ENCODE measurements around the gene NIPAL3. TPM values are rescaled to one million over a fixed set of nuclear protein-coding genes. Genes with fewer than 3 reads are reported as not detected.
A peak's percentile ranks its signal among the peaks of the same experiment; 100 is the strongest.

NIPAL3 gene
- polyA plus RNA-seq, 1 donor (not counting 4 experiments of a cell fraction or from before 2014, with no cell fraction given): 30.5 TPM

DNA sequence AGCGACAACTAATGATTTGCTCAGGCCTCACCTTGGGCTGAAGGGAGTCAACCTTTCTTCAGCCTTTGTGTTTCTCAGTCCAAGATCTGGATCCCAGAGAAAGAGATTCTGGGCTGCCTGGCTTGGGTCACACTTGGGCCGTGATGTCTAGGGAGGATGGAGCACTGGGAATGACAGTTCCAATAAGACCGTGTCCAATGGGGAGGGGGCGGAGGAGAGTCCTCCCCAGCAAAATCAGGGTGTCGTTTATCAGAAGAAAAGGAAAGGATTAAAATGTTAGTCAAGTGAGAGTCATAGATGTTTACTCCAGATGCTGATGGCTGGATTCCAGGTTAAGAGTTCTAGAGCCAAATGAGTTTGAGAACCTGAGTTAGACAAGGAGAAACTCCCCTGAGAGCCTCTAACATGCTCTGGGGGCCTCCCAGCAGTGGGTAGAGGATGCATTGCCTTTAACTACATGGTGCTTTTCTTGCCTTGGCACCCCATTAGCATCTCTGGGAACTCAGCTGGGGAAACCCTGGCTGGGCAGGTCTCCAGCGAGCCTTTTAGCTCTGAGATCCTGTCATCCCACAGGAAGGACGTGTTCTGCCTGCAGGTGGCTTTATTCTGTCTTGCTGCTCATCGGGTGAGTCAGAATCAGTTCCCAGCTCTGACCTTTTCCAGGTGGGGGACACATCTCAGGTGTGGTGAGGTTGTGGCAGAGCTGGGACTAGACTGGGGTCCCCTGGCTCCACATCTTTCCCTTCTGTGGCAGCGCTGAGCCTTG is 22.2 kb downstream of the NIPAL3 start:
- Histone ChIP-seq H3K36me3 (ENCODE audit: control insufficient read depth in 2 of 2, extremely low read depth in 1 of 2, insufficient read depth in 2 of 2, low read length in 2 of 2) (peaks cover 12 to 14% of the 10 kb centered on the region in 2 experiments), H3K9ac (ENCODE audit: control insufficient read depth, extremely low read depth, insufficient read depth, low read length) (no peak overlapping the region), H3K79me2 (ENCODE audit: control insufficient read depth, insufficient read depth, low read length) (peaks cover 3% of the 10 kb centered on the region), H3K4me1 (ENCODE audit: control insufficient read depth, extremely low read depth, insufficient read depth, low read length) (peaks cover 10% of the 10 kb centered on the region), H3K27ac (ENCODE audit: control insufficient read depth, insufficient read depth, low read length) (no peak overlapping the region), H3K4me3 (ENCODE audit: control insufficient read depth in 2 of 3, extremely low read depth in 1 of 3, insufficient read depth in 2 of 3, low read depth in 1 of 3, low read length in 3 of 3) (no peak overlapping the region), H3K27me3 (ENCODE audit: control insufficient read depth, extremely low read depth, insufficient read depth, low read length) (no peaks in the 10 kb centered on the region), H2AFZ (ENCODE audit: control insufficient read depth, low read length) (no peak overlapping the region), H3K9me1 (ENCODE audit: control insufficient read depth, extremely low read depth, insufficient read depth, low read length) (no peaks in the 10 kb centered on the region), H3K4me2 (ENCODE audit: control insufficient read depth, extremely low read depth, insufficient read depth, low read depth, low read length) (peak overlapping the region; percentile 18), H4K20me1 (ENCODE audit: control insufficient read depth, extremely low read depth, insufficient read depth, low read length) (no peaks in the 10 kb centered on the region), H3K9me3 (ENCODE audit: control insufficient read depth, low read depth, low read length) (no peaks in the 10 kb centered on the region)
- DNase-seq (ENCODE audit: low read depth, low spot score) (no peak), FAIRE-seq (peak; percentile 61)
- TF ChIP-seq EZH2 (IDR thresholded peaks at IDR 0.05; ENCODE audit: low read length): no peak
- TF ChIP-seq, protein P1, sequence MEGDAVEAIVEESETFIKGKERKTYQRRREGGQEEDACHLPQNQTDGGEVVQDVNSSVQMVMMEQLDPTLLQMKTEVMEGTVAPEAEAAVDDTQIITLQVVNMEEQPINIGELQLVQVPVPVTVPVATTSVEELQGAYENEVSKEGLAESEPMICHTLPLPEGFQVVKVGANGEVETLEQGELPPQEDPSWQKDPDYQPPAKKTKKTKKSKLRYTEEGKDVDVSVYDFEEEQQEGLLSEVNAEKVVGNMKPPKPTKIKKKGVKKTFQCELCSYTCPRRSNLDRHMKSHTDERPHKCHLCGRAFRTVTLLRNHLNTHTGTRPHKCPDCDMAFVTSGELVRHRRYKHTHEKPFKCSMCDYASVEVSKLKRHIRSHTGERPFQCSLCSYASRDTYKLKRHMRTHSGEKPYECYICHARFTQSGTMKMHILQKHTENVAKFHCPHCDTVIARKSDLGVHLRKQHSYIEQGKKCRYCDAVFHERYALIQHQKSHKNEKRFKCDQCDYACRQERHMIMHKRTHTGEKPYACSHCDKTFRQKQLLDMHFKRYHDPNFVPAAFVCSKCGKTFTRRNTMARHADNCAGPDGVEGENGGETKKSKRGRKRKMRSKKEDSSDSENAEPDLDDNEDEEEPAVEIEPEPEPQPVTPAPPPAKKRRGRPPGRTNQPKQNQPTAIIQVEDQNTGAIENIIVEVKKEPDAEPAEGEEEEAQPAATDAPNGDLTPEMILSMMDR (optimal IDR thresholded peaks at IDR 0.05 in 1 of 3, IDR thresholded peaks at IDR 0.05 in 1 of 3, conservative IDR thresholded peaks at IDR 0.05 in 1 of 3; ENCODE audit: extremely low read depth in 1 of 3, insufficient read depth in 2 of 3, low read length in 3 of 3): no peak
- dilution Hi-C loops (cut with MboI; ENCODE audit: extremely low pct_ligation_motif_present, low sequenced_read_pairs): no loop called here

DNA sequence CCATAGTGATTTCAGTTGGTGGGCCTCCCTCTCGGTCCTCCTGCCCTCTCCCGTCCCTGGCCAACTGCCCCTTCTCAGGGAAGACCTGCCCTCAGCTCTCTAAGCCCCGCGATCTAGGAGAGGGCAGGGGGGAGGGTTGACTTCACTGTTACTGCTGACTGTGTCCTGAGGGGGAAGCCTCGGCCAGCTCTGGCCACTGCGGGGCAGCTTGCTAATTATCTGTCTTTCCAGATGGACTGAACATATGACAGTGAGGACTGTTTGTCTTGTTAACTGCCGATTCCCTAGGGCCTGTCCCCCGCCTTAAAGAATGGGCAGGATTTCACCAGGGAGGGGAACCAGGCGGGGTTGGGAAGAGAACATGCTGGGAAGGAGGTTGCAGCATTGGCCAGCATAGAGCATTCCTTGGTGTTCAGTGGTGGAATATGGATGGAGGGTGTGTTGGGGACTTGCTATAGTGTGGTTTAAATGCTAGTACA is 22.9 kb downstream of the NIPAL3 start:
- H3K9ac ChIP-seq (ENCODE audit: control insufficient read depth, extremely low read depth, insufficient read depth, low read length): no peak overlapping the region
- H3K36me3 ChIP-seq (ENCODE audit: control insufficient read depth in 2 of 2, extremely low read depth in 1 of 2, insufficient read depth in 2 of 2, low read length in 2 of 2): peaks cover 10 to 18% of the 10 kb centered on the region in 2 experiments
- peaks cover 10% of the 10 kb centered on the region for H3K4me1 ChIP-seq (ENCODE audit: control insufficient read depth, extremely low read depth, insufficient read depth, low read length)
- H3K9me1 ChIP-seq (ENCODE audit: control insufficient read depth, extremely low read depth, insufficient read depth, low read length): no peaks in the 10 kb centered on the region
- no peak overlapping the region for H3K4me2 ChIP-seq (ENCODE audit: control insufficient read depth, extremely low read depth, insufficient read depth, low read depth, low read length)
- no peaks in the 10 kb centered on the region for H3K9me3 ChIP-seq (ENCODE audit: control insufficient read depth, low read depth, low read length)
- FAIRE-seq (no peak), DNase-seq (ENCODE audit: low read depth, low spot score) (no peak)
- dilution Hi-C loops (cut with MboI; ENCODE audit: extremely low pct_ligation_motif_present, low sequenced_read_pairs): no loop called here
- H3K27ac ChIP-seq (ENCODE audit: control insufficient read depth, insufficient read depth, low read length): no peak overlapping the region
- no peaks in the 10 kb centered on the region for H3K27me3 ChIP-seq (ENCODE audit: control insufficient read depth, extremely low read depth, insufficient read depth, low read length)
- peaks cover 3% of the 10 kb centered on the region for H3K79me2 ChIP-seq (ENCODE audit: control insufficient read depth, insufficient read depth, low read length)
- H3K4me3 ChIP-seq (ENCODE audit: control insufficient read depth in 2 of 3, extremely low read depth in 1 of 3, insufficient read depth in 2 of 3, low read depth in 1 of 3, low read length in 3 of 3): no peak overlapping the region
- no peaks in the 10 kb centered on the region for H4K20me1 ChIP-seq (ENCODE audit: control insufficient read depth, extremely low read depth, insufficient read depth, low read length)
- no peak for TF ChIP-seq EZH2 (IDR thresholded peaks at IDR 0.05; ENCODE audit: low read length)
- TF ChIP-seq, protein P1 (optimal IDR thresholded peaks at IDR 0.05 in 1 of 3, IDR thresholded peaks at IDR 0.05 in 1 of 3, conservative IDR thresholded peaks at IDR 0.05 in 1 of 3; ENCODE audit: extremely low read depth in 1 of 3, insufficient read depth in 2 of 3, low read length in 3 of 3): no peak
- H2AFZ ChIP-seq (ENCODE audit: control insufficient read depth, low read length): no peak overlapping the region

Data from keratinocyte (primary cell).